NT2/D1 (cell line): ENCODE measurements around the gene SURF2.

ENCODE experiments used
- YY1 ChIP-seq: IDR thresholded peaks from 2 replicates; pipeline ENCODE4 v1.6.1; 2011; ENCODE audit not compliant: insufficient read length, insufficient read depth
- ZNF274 ChIP-seq: IDR thresholded peaks from 2 replicates; pipeline ENCODE4 v1.6.1; 2011; ENCODE audit warnings: mild to moderate bottlenecking, low read depth, low read length

DNA sequence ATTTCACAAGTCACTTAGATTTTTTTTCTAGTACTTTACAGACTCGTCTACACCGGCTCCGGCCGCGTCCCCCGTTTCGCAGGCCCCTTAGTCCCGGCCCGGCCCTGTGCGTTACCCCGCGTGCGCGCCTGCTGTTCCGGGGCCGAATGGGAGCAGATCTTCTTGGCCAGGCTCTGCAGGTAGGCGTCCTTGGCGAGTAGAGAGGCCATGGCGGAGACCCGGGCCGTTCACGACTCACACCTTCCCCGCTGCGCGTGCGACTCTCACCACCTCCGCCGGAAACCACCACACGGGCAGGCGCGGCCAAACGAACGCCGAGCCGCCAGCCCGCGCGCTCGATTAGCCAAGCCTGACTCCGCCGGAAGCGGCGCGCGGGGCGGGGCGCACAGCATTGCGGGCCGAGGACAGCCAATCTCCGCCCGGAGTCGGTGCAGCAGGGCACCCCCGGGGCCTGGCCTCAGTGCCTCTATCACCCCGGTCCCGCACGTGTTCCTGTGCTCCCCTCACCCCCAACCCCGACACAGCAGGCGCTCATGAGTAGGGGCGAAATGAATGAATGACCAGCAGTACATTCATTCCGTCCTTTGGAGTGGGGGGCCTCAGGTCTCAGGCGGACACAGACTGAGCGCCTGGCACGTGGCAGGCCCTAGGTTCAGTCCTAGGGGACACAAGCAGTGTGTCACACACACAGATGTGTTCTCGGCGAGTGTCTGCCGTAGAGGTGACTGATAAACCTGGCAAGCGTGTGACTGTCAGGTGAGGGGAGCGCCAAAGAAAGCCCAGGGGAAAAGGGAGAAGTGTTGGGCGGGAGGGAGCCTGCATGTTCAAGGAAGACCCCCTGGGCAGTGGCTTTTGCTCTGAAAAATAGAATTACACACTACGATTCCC lies 20.2 kb upstream of the SURF2 start, which contains the start of gene SURF6:
- TF ChIP-seq ZNF274: no peak
- peak; percentile 35 for TF ChIP-seq YY1
